Activated T-helper 9 cell treated with anti-CD3 and anti-CD28 coated beads, Interleukin-2, amount 50 U/mL, for 16 hours (primary cell): ENCODE data around the gene CDKAL1.

ENCODE experiments used
- DNase-seq: peaks from one replicate; pipeline ENCODE4 v3.0.0-alpha.2; 2020; ENCODE audit warnings: low read depth

CDKAL1 gene

GRCh38 chr6:21142741-21143140 lies 608.5 kb downstream of the CDKAL1 start:
- DNase-seq, result no peak

DNA sequence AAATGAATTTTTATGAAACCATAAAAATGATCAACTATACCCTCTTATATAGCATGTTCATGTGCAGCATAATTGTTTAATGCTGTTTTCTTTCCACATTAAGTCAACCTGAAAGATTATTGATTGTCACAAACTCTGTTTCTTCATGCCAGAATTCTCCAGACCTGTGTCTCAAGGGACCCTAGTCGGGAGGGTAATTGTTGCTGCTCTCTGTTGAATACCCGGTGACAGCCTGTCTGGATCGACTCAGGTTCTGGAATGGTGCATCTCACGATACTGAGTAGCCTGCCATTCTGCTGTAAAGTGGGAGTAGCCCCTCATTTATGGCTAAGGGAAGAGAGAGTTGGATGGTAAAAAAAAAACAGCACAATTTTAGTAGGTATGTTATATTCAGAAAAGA lies 609.4 kb downstream of the CDKAL1 start:
- no peak for DNase-seq

GRCh38 chr6:21144928-21145327 lies 610.7 kb downstream of the CDKAL1 start:
- DNase-seq, result no peak

GRCh38 chr6:21147995-21148394 lies 613.7 kb downstream of the CDKAL1 start:
- no peak for DNase-seq

GRCh38 chr6:21149470-21149869 lies 615.2 kb downstream of the CDKAL1 start:
- no peak for DNase-seq

GRCh38 chr6:21150667-21151066 lies 616.4 kb downstream of the CDKAL1 start:
- DNase-seq, result no peak

DNA sequence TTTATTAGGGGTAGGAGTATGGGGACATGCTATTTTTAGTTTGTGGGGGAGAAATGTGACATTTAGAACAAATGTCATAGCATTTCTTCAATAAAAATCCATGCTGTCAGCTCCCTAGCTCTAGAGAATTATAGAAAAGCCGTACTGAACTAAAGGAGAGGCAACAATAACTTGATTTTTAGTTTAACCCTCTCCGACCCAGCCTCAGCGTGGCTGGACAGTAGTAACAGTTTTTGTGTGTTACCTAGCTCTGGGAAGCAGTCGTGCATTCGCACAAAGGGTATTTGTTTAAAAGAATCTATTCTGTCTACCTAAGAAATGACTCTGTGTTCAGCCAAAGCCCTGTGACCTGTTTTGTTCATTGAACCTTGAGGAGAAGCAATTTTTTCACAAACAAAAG lies 616.9 kb downstream of the CDKAL1 start:
- DNase-seq, result no peak

DNA sequence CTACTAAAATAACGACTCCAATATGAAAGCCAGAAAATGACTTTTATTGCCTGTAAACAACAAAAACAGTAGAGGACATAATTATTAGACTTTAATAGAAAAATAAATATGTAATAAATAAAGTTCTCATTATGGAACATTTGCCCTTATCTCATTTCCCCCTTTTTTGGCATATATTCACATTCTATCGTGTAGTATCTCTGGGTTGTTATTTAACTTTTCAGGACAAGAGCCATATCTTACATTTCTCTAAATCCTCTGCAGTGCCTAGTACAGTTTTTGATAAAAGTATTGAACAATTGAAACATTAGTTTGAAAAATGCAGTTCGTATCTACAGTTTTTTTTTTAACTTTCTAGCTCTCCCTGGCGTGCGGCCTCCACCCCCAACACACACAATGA lies 617.3 kb downstream of the CDKAL1 start:
- DNase-seq, result no peak

DNA sequence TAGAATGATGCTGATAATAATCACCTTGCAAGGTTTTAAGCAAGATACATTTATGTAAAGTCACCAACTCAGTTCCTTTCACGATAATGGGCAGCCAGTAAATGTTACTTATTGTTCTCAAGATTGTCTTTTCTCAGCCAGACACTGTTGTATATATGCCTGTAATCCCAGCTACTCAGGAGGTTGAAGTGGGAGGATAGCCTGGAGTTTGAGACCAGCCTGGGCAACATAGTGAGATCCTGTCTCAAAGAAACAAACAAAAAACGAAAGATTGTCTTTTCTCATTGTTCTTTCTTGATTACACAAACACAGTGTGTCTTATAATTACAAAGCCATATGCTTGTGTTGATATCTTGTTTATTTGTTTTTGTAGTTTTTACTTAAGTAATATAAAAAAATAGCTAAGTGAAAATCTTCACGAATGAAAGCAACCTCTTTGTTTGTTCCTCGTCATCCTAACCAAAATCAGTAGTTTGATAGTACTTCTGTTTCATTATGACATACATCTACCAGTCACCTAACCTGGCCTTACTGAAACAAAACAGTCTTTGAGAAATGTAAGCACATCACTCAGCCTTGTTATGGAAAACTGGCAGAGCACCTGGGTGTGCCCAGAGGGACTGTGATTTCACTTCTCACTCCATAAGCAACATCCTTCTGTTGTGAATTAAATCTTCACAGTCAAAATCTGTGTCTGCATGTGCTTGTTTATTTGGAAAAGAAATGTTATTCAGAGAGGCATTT lies 623.1 kb downstream of the CDKAL1 start:
- DNase-seq, result no peak

DNA sequence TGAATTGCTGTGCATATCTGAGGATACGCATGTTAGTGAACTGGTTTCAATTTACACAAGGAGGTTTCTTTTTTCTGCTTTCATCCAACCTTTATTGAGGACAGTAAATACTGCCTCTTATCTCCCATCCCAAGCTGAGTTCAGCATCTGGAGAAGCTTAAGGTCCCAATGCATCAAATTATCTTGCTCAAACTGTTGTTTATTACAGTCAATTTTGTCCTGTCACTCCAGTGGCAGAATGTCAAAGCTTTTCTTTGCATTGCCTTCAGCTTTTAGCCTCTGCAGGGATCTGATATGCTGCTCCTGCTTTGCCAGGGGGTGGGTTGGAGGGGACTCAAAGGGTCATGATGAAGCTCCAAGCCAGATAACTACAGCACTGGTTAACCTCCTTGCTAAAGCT lies 623.9 kb downstream of the CDKAL1 start:
- DNase-seq, result no peak

DNA sequence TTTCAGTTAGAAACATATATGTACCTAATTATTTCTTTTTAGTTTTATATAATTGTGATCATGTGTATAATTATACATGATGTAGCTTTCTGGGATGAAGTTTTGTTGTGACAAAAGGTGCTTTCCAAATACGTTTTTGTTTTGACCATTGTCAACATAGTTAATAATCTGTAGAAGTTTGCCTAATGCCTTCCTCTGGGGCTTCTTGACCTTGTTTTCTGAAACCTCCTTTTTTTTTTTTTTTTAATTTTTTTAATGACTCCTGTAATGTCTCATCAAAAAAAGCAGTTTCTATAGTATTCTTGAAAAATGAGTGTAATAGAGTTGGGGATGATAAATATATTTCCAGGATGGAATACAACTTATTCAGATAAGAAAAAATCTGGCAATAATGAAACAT lies 624.6 kb downstream of the CDKAL1 start:
- no peak for DNase-seq

GRCh38 chr6:21159465-21159864 lies 625.2 kb downstream of the CDKAL1 start:
- no peak for DNase-seq

DNA sequence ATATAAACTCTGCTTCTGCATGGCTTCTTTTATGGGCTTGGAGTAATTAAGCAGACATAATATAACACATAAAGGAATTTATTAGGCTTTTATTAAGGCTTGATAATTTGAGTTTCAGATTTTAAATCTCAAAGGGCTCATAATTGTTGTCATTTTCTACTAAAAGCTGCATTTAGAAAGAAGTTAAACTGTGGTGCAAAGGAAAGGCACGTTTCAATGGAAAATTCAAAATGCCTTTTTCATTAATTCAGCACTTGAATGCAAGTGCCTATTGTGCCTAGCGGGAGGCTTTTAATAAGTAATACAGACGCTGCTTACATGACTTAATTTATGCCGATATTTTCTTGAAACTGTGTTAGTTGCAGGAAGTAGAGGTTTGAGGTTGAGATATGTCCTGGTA lies 627.5 kb downstream of the CDKAL1 start:
- DNase-seq, result no peak

- DNase-seq, result no peak
These were observed 629.0 kb downstream of the CDKAL1 start for GRCh38 chr6:21163110-21163837.

GRCh38 chr6:21163838-21164180 lies 629.6 kb downstream of the CDKAL1 start:
- DNase-seq, result no peak

- DNase-seq, result no peak
These were observed 630.6 kb downstream of the CDKAL1 start for GRCh38 chr6:21164768-21165326.

DNA sequence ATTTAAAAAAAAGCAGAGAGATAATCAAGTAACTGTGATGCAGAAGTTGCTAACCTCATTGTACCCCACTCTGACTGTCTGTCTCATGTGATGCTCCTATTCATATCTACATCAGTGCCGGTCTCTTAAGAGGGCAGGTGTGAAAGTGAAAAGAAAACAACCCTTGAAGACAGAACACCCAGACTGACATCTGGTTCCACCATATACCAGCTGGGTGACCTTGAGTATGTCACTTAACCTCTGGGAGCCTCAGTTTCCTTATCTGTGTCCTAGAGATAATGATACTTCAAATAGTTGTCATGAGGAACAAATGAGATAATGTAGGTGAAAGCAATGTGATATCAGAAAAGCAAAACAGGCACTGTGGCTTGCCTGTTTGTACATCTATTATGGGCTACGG lies 632.5 kb downstream of the CDKAL1 start:
- no peak for DNase-seq

DNA sequence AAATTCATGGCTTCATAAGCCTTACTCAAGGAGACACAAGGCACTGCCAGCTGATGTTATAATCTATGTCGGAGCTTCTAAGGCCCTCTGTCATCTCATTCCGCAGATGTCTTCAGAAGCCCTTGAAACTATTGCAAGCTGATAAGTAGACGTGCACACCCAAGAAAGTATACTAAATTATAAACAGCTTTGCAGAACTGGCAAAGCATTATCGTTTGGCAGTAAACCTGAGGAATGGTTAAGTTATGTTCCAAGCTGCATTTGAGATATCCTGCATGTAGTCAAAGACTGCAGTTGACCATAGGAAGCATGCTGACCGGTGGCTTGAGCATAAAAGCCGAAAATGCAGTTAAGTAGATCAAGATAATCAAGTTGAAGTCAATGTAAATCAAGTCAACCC lies 633.5 kb downstream of the CDKAL1 start:
- no peak for DNase-seq

DNA sequence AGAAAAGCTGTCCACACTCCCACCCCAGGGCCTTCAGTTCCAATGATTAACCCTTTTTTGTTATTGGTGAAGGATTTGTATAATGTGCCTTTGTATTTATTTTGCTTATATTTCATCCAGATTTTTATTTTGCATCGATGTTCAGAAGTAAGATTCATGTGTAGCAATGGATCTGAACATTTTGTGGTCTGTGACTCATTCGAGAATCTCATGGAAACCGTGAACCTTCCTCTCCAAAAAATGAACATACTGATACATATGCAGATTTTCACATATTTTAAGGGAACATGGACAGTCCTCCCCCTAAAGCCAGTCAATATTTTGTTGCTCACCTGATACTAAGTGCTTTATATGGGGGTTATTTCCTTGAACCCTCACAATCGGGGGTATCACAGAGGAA lies 637.5 kb downstream of the CDKAL1 start:
- DNase-seq, result no peak

DNA sequence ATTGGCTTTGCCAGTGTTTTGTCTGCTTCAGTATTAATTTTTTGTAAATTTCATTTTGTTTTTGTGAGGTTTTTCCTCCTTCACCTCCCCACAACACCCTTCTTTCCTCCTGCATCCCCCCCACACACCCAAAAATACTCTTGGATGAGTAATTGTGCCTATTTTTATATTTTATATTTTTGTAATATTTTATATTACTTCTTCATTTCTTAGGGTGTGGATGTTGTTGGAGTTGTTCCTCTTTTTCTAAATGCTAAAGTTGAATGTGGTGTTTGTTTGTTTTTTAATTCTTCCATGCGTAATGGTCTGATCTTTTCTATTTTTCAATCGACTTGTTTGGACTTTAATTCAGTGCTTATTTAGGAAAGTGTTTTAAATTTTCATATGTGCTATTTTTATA lies 638.8 kb downstream of the CDKAL1 start:
- DNase-seq, result no peak

DNA sequence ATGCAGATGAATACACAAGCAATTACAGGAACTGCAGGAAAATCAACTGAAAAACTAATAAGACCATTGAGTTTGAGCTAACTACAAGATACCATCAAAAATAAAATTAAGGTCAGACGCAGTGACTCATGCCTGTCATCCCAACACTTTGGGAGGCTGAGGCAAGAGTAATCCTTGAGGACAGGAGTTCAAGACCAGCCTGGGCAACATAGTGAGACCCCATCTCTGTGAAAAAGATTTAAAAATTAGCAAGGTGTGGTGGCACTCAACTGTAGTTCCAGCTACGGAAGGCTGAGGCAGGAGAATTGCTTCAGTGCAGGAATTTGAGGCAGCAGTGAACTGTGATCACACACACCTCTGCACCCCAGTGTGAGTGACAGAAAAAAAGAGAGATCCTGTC lies 639.4 kb downstream of the CDKAL1 start:
- no peak for DNase-seq

GRCh38 chr6:21176197-21176596 lies 641.9 kb downstream of the CDKAL1 start:
- no peak for DNase-seq

DNA sequence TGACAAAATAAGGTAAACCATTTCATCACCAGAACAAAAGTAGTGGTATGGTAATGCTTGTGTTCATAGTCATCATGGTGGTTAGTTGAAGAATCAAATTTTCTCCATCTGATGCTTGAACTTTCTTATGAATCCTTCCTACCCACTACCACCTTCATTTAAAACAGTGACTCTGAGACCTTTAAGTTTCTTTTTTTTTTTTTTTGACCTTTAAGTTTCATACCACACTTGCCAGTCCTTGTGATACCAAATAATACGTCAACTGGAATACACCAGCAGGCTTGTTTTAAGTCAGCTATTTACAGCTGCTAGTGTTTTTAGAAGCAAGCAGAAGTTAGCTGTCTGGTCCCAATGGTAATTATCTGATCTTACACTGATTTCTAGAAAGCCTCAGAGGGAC lies 645.9 kb downstream of the CDKAL1 start:
- DNase-seq, result no peak
